Liver (tissue), 9 donors: ENCODE data around the gene CORO2B. TPM values are rescaled to one million over a fixed set of nuclear protein-coding genes. Genes with fewer than 3 reads are reported as not detected.

Experiments
- DNase-seq: peaks from one replicate; pipeline ENCODE4 v3.0.0-alpha.2; 2017; ENCODE audit warnings: low spot score
- H3K27ac ChIP-seq, 2 donors: one replicate each; pipeline ENCODE4 v1.7.0; 2013; ENCODE audit warnings: inconsistent platforms in 2 of 2, low read length in 2 of 2, control low read depth in 1 of 2, low read depth in 1 of 2, mild to moderate bottlenecking in 1 of 2
- H3K27me3 ChIP-seq, 4 donors: one replicate each; pipeline versions ENCODE4 v1.6.1 to v1.7.0; 2013; ENCODE audit warnings: low read length in 3 of 4, inconsistent platforms in 1 of 4, mild to moderate bottlenecking in 1 of 4, moderate library complexity in 1 of 4; ENCODE audit not compliant: control insufficient read depth in 4 of 4, insufficient read depth in 4 of 4
- H3K36me3 ChIP-seq, 4 donors: one replicate each; pipeline versions ENCODE4 v1.6.1 to v1.7.0; 2013; ENCODE audit warnings: low read length in 3 of 4, mild to moderate bottlenecking in 3 of 4, low read depth in 1 of 4, moderate library complexity in 1 of 4; ENCODE audit not compliant: control insufficient read depth in 4 of 4, insufficient read depth in 3 of 4
- H3K4me1 ChIP-seq, 4 donors: one replicate each; pipeline versions ENCODE4 v1.6.1 to v1.7.0; 2013; ENCODE audit warnings: low read length in 3 of 4, mild to moderate bottlenecking in 3 of 4, moderate library complexity in 1 of 4; ENCODE audit not compliant: control insufficient read depth in 4 of 4, insufficient read depth in 4 of 4
- H3K4me3 ChIP-seq, 3 donors: one replicate each; pipeline versions ENCODE4 v1.6.1 to v1.7.0; 2013; ENCODE audit warnings: low read length in 3 of 3, control low read depth in 1 of 3, low read depth in 1 of 3, mild to moderate bottlenecking in 1 of 3
- H3K9ac ChIP-seq, 2 donors: one replicate each; pipeline ENCODE4 v1.7.0; 2013; ENCODE audit warnings: low read length in 2 of 2, mild to moderate bottlenecking in 2 of 2, moderate library complexity in 2 of 2, control low read depth in 1 of 2, low read depth in 1 of 2
- H3K9me3 ChIP-seq, 4 donors: one replicate each; pipeline versions ENCODE4 v1.6.1 to v1.7.0; 2013; ENCODE audit warnings: low read length in 3 of 4; ENCODE audit not compliant: control insufficient read depth in 4 of 4
- ATF3 ChIP-seq: IDR thresholded peaks from 2 replicates; pipeline ENCODE4 v1.6.1; 2016; ENCODE audit warnings: antibody characterized with exemption
- CTCF ChIP-seq: fragments of 150-350 bp; IDR thresholded peaks from 2 replicates; pipeline ENCODE4 v1.5.1; 2017; ENCODE audit warnings: improper control_type of control experiment, low read depth, low read length; ENCODE audit not compliant: missing input control
- EGR1 ChIP-seq, 2 donors: IDR thresholded peaks; 2 replicates each; pipeline ENCODE4 v1.6.1; 2016 to 2018; ENCODE audit warnings: antibody characterized with exemption in 2 of 2, low read depth in 2 of 2
- FOXA1 ChIP-seq: IDR thresholded peaks from 2 replicates; pipeline ENCODE4 v1.6.1; 2016; ENCODE audit warnings: antibody characterized with exemption
- FOXA2 ChIP-seq: IDR thresholded peaks from 2 replicates; pipeline ENCODE4 v1.6.1; 2016; ENCODE audit warnings: antibody characterized with exemption
- GABPA ChIP-seq, 2 donors: IDR thresholded peaks in 1 of 2; conservative IDR thresholded peaks in 1 of 2; 2 replicates each; pipeline ENCODE4 v1.6.1; 2016; ENCODE audit warnings: antibody characterized with exemption in 2 of 2, mild to moderate bottlenecking in 1 of 2, moderate library complexity in 1 of 2
- HNF4A ChIP-seq, 2 donors: conservative IDR thresholded peaks; 2 replicates each; pipeline ENCODE4 v1.6.1; 2016; ENCODE audit warnings: antibody characterized with exemption in 2 of 2, mild to moderate bottlenecking in 2 of 2
- HNF4G ChIP-seq: IDR thresholded peaks from 2 replicates; pipeline ENCODE4 v1.6.1; 2016; ENCODE audit warnings: antibody characterized with exemption
- JUND ChIP-seq, 2 donors: IDR thresholded peaks; 2 replicates each; pipeline ENCODE4 v1.6.1; 2016; ENCODE audit warnings: antibody characterized with exemption in 2 of 2
- NR2F2 ChIP-seq: IDR thresholded peaks from 2 replicates; pipeline ENCODE4 v1.6.1; 2016; ENCODE audit warnings: antibody characterized with exemption
- RAD21 ChIP-seq, 2 donors: IDR thresholded peaks; 2 replicates each; pipeline ENCODE4 v1.6.1; 2016; ENCODE audit warnings: antibody characterized with exemption in 2 of 2, mild to moderate bottlenecking in 2 of 2
- RXRA ChIP-seq, 2 donors: IDR thresholded peaks; 2 replicates each; pipeline ENCODE4 v1.6.1; 2017 to 2018; ENCODE audit warnings: antibody characterized with exemption in 2 of 2, mild to moderate bottlenecking in 1 of 2
- SP1 ChIP-seq: IDR thresholded peaks from 2 replicates; pipeline ENCODE4 v1.6.1; 2018; ENCODE audit warnings: antibody characterized with exemption, mild to moderate bottlenecking
- TAF1 ChIP-seq: conservative IDR thresholded peaks from 2 replicates; pipeline ENCODE4 v1.6.1; 2016; ENCODE audit warnings: antibody characterized with exemption, mild to moderate bottlenecking
- YY1 ChIP-seq: IDR thresholded peaks from 2 replicates; pipeline ENCODE4 v1.6.1; 2016; ENCODE audit warnings: antibody characterized with exemption, mild to moderate bottlenecking
- WGBS: extraction: QIAGEN DNeasy Blood & Tissue Kit; methylation state at CpG from one replicate; pipeline ENCODE4 v1.1.7; 2013; 5-methylcytosine and 5-hydroxymethylcytosine counted together
- polyA plus RNA-seq, 2 donors: library from polyadenylated mRNA; stranded (reverse) in 1 of 2; unstranded in 1 of 2; fragments of 200-250 nt in 1 of 2; fragments of >200 nt in 1 of 2; fragmentation: Nextera tagmentation in 1 of 2; extraction: Ambion mirVana in 1 of 2; gene quantifications; one replicate each; pipeline versions ENCODE4 v1.2.1 to v1.2.3, GENCODE V29; 2013 to 2015
- total RNA-seq, 2 donors: library from RNA; depleted of rRNA; stranded (reverse); fragments of >200 nt; gene quantifications; one replicate each; pipeline ENCODE4 v1.2.3, GENCODE V29; 2014
- TF ChIP-seq, protein P1 (sequence below): IDR thresholded peaks from 2 replicates; pipeline ENCODE4 v1.6.1; 2016; ENCODE audit warnings: antibody characterized with exemption
- TF ChIP-seq, protein P2 (sequence below): IDR thresholded peaks from 2 replicates; pipeline ENCODE4 v1.6.1; 2016; ENCODE audit warnings: antibody characterized with exemption
- TF ChIP-seq, protein P3 (sequence below): IDR thresholded peaks from 2 replicates; pipeline ENCODE4 v1.6.1; 2016; ENCODE audit warnings: antibody characterized with exemption, mild to moderate bottlenecking
- donor health status: healthy.
- donor health status: healthy.
- donor health status: healthy.
- donor health status: healthy.
- donor health status: healthy.

CORO2B gene
- total and polyA plus RNA-seq, 4 donors = 0.15 to 0.65 (median 0.52) TPM

- Histone ChIP-seq H3K27me3 (no peaks in the 10 kb centered on the region), H3K36me3 (no peaks in the 10 kb centered on the region), H3K4me1 (no peaks in the 10 kb centered on the region), H3K9me3 (no peaks in the 10 kb centered on the region), H3K4me3 (no peak overlapping the region), H3K27ac (no peak overlapping the region), H3K9ac (no peak overlapping the region)
- TF ChIP-seq, protein P1, sequence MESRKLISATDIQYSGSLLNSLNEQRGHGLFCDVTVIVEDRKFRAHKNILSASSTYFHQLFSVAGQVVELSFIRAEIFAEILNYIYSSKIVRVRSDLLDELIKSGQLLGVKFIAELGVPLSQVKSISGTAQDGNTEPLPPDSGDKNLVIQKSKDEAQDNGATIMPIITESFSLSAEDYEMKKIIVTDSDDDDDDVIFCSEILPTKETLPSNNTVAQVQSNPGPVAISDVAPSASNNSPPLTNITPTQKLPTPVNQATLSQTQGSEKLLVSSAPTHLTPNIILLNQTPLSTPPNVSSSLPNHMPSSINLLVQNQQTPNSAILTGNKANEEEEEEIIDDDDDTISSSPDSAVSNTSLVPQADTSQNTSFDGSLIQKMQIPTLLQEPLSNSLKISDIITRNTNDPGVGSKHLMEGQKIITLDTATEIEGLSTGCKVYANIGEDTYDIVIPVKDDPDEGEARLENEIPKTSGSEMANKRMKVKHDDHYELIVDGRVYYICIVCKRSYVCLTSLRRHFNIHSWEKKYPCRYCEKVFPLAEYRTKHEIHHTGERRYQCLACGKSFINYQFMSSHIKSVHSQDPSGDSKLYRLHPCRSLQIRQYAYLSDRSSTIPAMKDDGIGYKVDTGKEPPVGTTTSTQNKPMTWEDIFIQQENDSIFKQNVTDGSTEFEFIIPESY = no peak
- TF ChIP-seq SP1 = no peak
- TF ChIP-seq RAD21 (IDR thresholded peaks at IDR 0.05) = no peak
- TF ChIP-seq, protein P2, sequence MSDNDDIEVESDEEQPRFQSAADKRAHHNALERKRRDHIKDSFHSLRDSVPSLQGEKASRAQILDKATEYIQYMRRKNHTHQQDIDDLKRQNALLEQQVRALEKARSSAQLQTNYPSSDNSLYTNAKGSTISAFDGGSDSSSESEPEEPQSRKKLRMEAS = no peak
- TF ChIP-seq YY1 = no peak
- TF ChIP-seq RXRA (IDR thresholded peaks at IDR 0.05) = no peak
- TF ChIP-seq, protein P3, sequence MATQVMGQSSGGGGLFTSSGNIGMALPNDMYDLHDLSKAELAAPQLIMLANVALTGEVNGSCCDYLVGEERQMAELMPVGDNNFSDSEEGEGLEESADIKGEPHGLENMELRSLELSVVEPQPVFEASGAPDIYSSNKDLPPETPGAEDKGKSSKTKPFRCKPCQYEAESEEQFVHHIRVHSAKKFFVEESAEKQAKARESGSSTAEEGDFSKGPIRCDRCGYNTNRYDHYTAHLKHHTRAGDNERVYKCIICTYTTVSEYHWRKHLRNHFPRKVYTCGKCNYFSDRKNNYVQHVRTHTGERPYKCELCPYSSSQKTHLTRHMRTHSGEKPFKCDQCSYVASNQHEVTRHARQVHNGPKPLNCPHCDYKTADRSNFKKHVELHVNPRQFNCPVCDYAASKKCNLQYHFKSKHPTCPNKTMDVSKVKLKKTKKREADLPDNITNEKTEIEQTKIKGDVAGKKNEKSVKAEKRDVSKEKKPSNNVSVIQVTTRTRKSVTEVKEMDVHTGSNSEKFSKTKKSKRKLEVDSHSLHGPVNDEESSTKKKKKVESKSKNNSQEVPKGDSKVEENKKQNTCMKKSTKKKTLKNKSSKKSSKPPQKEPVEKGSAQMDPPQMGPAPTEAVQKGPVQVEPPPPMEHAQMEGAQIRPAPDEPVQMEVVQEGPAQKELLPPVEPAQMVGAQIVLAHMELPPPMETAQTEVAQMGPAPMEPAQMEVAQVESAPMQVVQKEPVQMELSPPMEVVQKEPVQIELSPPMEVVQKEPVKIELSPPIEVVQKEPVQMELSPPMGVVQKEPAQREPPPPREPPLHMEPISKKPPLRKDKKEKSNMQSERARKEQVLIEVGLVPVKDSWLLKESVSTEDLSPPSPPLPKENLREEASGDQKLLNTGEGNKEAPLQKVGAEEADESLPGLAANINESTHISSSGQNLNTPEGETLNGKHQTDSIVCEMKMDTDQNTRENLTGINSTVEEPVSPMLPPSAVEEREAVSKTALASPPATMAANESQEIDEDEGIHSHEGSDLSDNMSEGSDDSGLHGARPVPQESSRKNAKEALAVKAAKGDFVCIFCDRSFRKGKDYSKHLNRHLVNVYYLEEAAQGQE = no peak
- no peak for TF ChIP-seq EGR1 (IDR thresholded peaks at IDR 0.05; ENCODE audit: low read depth in 2 of 2)
- no peak for TF ChIP-seq FOXA1
- no peak for TF ChIP-seq TAF1
- no peak for TF ChIP-seq HNF4G
- no peak for TF ChIP-seq HNF4A (conservative IDR thresholded peaks at IDR 0.05)
- TF ChIP-seq JUND (IDR thresholded peaks at IDR 0.05) = no peak
- TF ChIP-seq ATF3 = no peak
- no peak for TF ChIP-seq GABPA (IDR thresholded peaks at IDR 0.05 in 1 of 2, conservative IDR thresholded peaks at IDR 0.05 in 1 of 2)
- no peak for TF ChIP-seq FOXA2
- TF ChIP-seq CTCF = no peak
- no peak for TF ChIP-seq NR2F2
- DNase-seq = no peak
- 33% methylated on average over 14 of the region's 14 CpGs for WGBS
Observed at GRCh38 chr15:68725736-68726135, 146.9 kb downstream of the CORO2B start.

DNA sequence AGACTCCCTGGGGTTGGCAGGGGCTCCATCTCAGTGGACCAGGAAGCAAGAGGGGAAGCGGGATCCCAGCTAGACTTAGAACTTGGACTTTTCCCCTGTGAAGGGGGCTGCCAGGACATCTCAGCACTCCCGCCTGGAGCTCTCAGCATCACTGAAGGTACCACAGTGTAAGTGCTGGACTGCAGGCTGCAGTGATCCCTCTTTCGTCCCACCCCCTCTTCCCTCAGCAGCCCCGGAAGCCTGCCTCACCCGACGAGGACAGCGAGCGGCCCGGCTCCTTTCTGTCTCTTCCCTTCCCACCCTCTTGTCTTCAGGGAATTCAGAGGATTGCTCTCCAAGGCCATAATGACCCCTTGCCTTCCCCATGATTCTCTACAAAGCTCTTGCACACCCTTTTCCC lies 147.5 kb downstream of the CORO2B start:
- 88% methylated on average over 9 of the region's 9 CpGs for WGBS
- Histone ChIP-seq H3K36me3 (no peaks in the 10 kb centered on the region), H3K4me3 (no peak overlapping the region), H3K27ac (no peak overlapping the region), H3K4me1 (no peaks in the 10 kb centered on the region), H3K9ac (no peak overlapping the region), H3K27me3 (no peaks in the 10 kb centered on the region), H3K9me3 (no peaks in the 10 kb centered on the region)
- DNase-seq = no peak
- no peak for TF ChIP-seq RXRA (IDR thresholded peaks at IDR 0.05)
- no peak for TF ChIP-seq FOXA2
- TF ChIP-seq GABPA (IDR thresholded peaks at IDR 0.05 in 1 of 2, conservative IDR thresholded peaks at IDR 0.05 in 1 of 2) = no peak
- TF ChIP-seq HNF4G = no peak
- TF ChIP-seq CTCF = no peak
- TF ChIP-seq, protein P1 = no peak
- TF ChIP-seq ATF3 = no peak
- no peak for TF ChIP-seq TAF1
- no peak for TF ChIP-seq FOXA1
- no peak for TF ChIP-seq SP1
- no peak for TF ChIP-seq HNF4A (conservative IDR thresholded peaks at IDR 0.05)
- no peak for TF ChIP-seq YY1
- TF ChIP-seq, protein P2 = no peak
- no peak for TF ChIP-seq RAD21 (IDR thresholded peaks at IDR 0.05)
